GM12878 (cell line): Measurements from ENCODE around the gene ATG10. TPM values are rescaled to one million over a fixed set of nuclear protein-coding genes. Genes with fewer than 3 reads are reported as not detected.

Experiments
- polyA plus RNA-seq, 11 experiments: library from polyadenylated mRNA; depleted of rRNA in 4 of 11; unstranded in 6 of 11; stranded (reverse) in 5 of 11; fragments of >200 nt; fragmentation: Nextera tagmentation in 4 of 11; fragmentation: Illumina TruSeq in 1 of 11; extraction: Ambion mirVana in 4 of 11; extraction: Trizol in 1 of 11; gene quantifications; 1 replicate in 1 of 11; 2 replicates in 10 of 11; pipeline versions ENCODE4 v1.2.1 to v1.2.3, GENCODE V29; 2011 to 2016; ENCODE audit warnings: inconsistent platforms in 2 of 11, missing spikeins in 2 of 11, low read depth in 1 of 11
- total RNA-seq, 4 experiments: library from RNA; depleted of rRNA in 3 of 4; stranded (reverse); fragments of >200 nt in 3 of 4; fragmentation: Illumina TruSeq in 1 of 4; extraction: Trizol in 1 of 4; gene quantifications; 2 replicates each; pipeline versions ENCODE4 v1.2.1 to v1.2.3, GENCODE V29; 2013 to 2021
- TF ChIP-seq, protein P1 (sequence below): fragments of 450-650 bp; formaldehyde crosslinking; IDR thresholded peaks from 2 replicates; pipeline ENCODE4 v1.4.0; 2020; ENCODE audit warnings: mild to moderate bottlenecking, moderate library complexity
- TF ChIP-seq, protein P2 (sequence below): fragments of 450-650 bp; formaldehyde crosslinking; IDR thresholded peaks from 2 replicates; pipeline ENCODE4 v1.4.0; 2022; ENCODE audit warnings: mild to moderate bottlenecking, moderate library complexity
- TF ChIP-seq, protein P3 (sequence below): IDR thresholded peaks from 2 replicates; pipeline ENCODE4 v1.6.1; 2012; ENCODE audit warnings: low read depth, low read length, improper control_type of control experiment

Gene ATG10
- total and polyA plus RNA-seq, 10 of the 15 experiments (the other 5 are each of a cell fraction or from before 2014, with no cell fraction given): 3.8 to 14.4 (median 6.5) TPM

DNA sequence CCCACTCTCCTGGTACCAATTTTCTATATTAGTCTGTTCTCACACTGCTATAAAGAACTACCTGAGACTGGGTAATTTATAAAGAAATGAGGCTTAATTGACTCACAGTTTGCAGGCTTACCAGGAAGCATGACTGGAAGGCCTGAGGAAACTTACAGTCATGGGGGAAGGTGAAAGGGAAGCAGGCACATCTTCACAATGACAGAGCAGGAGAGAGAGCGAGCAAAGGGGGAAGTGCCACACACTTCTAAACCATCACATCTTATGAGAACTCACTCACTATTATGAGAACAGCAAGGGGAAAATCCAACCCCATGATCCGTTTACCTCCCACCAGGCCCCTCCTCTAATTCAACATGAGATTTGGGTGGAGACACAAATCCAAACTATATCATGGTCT lies 72.2 kb downstream of the ATG10 start (continued):
- TF ChIP-seq, protein P1, sequence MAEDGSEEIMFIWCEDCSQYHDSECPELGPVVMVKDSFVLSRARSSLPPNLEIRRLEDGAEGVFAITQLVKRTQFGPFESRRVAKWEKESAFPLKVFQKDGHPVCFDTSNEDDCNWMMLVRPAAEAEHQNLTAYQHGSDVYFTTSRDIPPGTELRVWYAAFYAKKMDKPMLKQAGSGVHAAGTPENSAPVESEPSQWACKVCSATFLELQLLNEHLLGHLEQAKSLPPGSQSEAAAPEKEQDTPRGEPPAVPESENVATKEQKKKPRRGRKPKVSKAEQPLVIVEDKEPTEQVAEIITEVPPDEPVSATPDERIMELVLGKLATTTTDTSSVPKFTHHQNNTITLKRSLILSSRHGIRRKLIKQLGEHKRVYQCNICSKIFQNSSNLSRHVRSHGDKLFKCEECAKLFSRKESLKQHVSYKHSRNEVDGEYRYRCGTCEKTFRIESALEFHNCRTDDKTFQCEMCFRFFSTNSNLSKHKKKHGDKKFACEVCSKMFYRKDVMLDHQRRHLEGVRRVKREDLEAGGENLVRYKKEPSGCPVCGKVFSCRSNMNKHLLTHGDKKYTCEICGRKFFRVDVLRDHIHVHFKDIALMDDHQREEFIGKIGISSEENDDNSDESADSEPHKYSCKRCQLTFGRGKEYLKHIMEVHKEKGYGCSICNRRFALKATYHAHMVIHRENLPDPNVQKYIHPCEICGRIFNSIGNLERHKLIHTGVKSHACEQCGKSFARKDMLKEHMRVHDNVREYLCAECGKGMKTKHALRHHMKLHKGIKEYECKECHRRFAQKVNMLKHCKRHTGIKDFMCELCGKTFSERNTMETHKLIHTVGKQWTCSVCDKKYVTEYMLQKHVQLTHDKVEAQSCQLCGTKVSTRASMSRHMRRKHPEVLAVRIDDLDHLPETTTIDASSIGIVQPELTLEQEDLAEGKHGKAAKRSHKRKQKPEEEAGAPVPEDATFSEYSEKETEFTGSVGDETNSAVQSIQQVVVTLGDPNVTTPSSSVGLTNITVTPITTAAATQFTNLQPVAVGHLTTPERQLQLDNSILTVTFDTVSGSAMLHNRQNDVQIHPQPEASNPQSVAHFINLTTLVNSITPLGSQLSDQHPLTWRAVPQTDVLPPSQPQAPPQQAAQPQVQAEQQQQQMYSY: no peak
- TF ChIP-seq, protein P2, sequence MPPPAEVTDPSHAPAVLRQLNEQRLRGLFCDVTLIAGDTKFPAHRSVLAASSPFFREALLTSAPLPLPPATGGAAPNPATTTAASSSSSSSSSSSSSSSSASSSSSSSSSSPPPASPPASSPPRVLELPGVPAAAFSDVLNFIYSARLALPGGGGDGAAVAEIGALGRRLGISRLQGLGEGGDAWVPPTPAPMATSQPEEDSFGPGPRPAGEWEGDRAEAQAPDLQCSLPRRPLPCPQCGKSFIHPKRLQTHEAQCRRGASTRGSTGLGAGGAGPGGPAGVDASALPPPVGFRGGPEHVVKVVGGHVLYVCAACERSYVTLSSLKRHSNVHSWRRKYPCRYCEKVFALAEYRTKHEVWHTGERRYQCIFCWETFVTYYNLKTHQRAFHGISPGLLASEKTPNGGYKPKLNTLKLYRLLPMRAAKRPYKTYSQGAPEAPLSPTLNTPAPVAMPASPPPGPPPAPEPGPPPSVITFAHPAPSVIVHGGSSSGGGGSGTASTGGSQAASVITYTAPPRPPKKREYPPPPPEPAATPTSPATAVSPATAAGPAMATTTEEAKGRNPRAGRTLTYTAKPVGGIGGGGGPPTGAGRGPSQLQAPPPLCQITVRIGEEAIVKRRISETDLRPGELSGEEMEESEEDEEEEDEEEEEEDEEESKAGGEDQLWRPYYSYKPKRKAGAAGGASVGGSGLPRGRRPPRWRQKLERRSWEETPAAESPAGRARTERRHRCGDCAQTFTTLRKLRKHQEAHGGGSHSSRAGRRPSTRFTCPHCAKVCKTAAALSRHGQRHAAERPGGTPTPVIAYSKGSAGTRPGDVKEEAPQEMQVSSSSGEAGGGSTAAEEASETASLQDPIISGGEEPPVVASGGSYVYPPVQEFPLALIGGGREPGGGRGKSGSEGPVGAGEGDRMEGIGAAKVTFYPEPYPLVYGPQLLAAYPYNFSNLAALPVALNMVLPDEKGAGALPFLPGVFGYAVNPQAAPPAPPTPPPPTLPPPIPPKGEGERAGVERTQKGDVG (CRISPR knock-in tag): no peak
- TF ChIP-seq, protein P3, sequence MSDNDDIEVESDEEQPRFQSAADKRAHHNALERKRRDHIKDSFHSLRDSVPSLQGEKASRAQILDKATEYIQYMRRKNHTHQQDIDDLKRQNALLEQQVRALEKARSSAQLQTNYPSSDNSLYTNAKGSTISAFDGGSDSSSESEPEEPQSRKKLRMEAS: no peak
